GM23338 (cell line): ENCODE measurements around the gene SLC2A5. TPM values are rescaled to one million over a fixed set of nuclear protein-coding genes. Genes with fewer than 3 reads are reported as not detected.

Source experiments
- ATAC-seq: fragments of 200-7000 bp; cut with Tn5 transposase; 3 replicates; pipeline ENCODE4 v1.9.1; 2020
- DNase-seq: peaks from one replicate; pipeline ENCODE4 v3.0.0-alpha.2; 2015; ENCODE audit warnings: low spot score
- H2AFZ ChIP-seq: fragments of 200-600 bp; sonication (generic); 2 replicates; pipeline ENCODE4 v1.8.0; 2016; ENCODE audit warnings: antibody characterized with exemption, mild to moderate bottlenecking, moderate library complexity
- H3F3A ChIP-seq: fragments of 200-600 bp; sonication (generic); replicated peaks from 2 replicates; pipeline ENCODE4 v1.8.0; 2017; ENCODE audit warnings: antibody characterized with exemption, mixed run types, low read depth
- H3K27ac ChIP-seq: fragments of 200-600 bp; sonication (generic); 2 replicates; pipeline ENCODE4 v1.6.1; 2016; ENCODE audit warnings: low read depth
- H3K27me3 ChIP-seq: fragments of 200-600 bp; sonication (generic); 2 replicates; pipeline ENCODE4 v1.8.0; 2016; ENCODE audit warnings: mild to moderate bottlenecking, mixed run types, moderate library complexity; ENCODE audit not compliant: insufficient read depth
- H3K36me3 ChIP-seq: fragments of 200-600 bp; sonication (generic); 2 replicates; pipeline ENCODE4 v1.8.0; 2016; ENCODE audit warnings: mild to moderate bottlenecking; ENCODE audit not compliant: insufficient read depth
- H3K4me1 ChIP-seq: fragments of 200-600 bp; sonication (generic); 2 replicates; pipeline ENCODE4 v1.8.0; 2016; ENCODE audit warnings: mild to moderate bottlenecking, moderate library complexity; ENCODE audit not compliant: insufficient read depth
- H3K4me2 ChIP-seq: fragments of 200-600 bp; sonication (generic); 2 replicates; pipeline ENCODE4 v1.7.1; 2017; ENCODE audit warnings: mixed run types
- H3K4me3 ChIP-seq: fragments of 200-600 bp; sonication (generic); 2 replicates; pipeline ENCODE4 v1.6.1; 2016; ENCODE audit warnings: mixed run types
- H3K79me2 ChIP-seq: fragments of 200-600 bp; sonication (generic); replicated peaks from 2 replicates; pipeline ENCODE4 v1.8.0; 2017; ENCODE audit warnings: mild to moderate bottlenecking; ENCODE audit not compliant: insufficient read depth
- H3K9me2 ChIP-seq: fragments of 200-600 bp; sonication (generic); 2 replicates; pipeline ENCODE4 v1.8.0; 2017; ENCODE audit not compliant: insufficient read depth
- H4K20me1 ChIP-seq: fragments of 200-600 bp; sonication (generic); replicated peaks from 2 replicates; pipeline ENCODE4 v1.8.0; 2017; ENCODE audit warnings: mild to moderate bottlenecking; ENCODE audit not compliant: insufficient read depth
- H3K27ac Mint-ChIP-seq: 2 replicates; pipeline ENCODE4 v1.8.0; 2020; ENCODE audit warnings: inconsistent platforms, mild to moderate bottlenecking, moderate library complexity, mixed read lengths
- H3K27me3 Mint-ChIP-seq: 3 replicates; pipeline ENCODE4 v1.8.0; 2022; ENCODE audit warnings: low read depth, mild to moderate bottlenecking, moderate library complexity, mixed read lengths, inconsistent platforms; ENCODE audit not compliant: insufficient read depth, poor library complexity
- H3K36me3 Mint-ChIP-seq: 3 replicates; pipeline ENCODE4 v1.8.0; 2021; ENCODE audit warnings: low read depth, mild to moderate bottlenecking, inconsistent platforms, moderate library complexity, mixed read lengths
- H3K4me1 Mint-ChIP-seq: 3 replicates; pipeline ENCODE4 v1.8.0; 2020; ENCODE audit warnings: mild to moderate bottlenecking, inconsistent platforms, mixed read lengths
- H3K4me3 Mint-ChIP-seq: 3 replicates; pipeline ENCODE4 v1.8.0; 2021; ENCODE audit warnings: moderate library complexity, mild to moderate bottlenecking, inconsistent platforms, mixed read lengths
- H3K9me3 Mint-ChIP-seq: 3 replicates; pipeline ENCODE4 v1.8.0; 2020; ENCODE audit warnings: moderate library complexity, mild to moderate bottlenecking, inconsistent platforms, mixed read lengths
- CREB1 ChIP-seq: fragments of 250-450 bp; sonication (Bioruptor Pico); IDR thresholded peaks from 2 replicates; pipeline ENCODE4 v1.5.0; 2020; ENCODE audit warnings: low read depth, mild to moderate bottlenecking, moderate library complexity
- EZH2phosphoT487 ChIP-seq: fragments of 200-600 bp; sonication (generic); IDR thresholded peaks from one replicate; pipeline ENCODE4 v1.8.1; 2018; ENCODE audit warnings: antibody characterized with exemption; ENCODE audit not compliant: unreplicated experiment
- JUNB ChIP-seq: IDR thresholded peaks from one replicate; pipeline ENCODE4 v1.6.1; 2016; ENCODE audit warnings: antibody characterized with exemption; ENCODE audit not compliant: unreplicated experiment
- NANOG ChIP-seq: IDR thresholded peaks from 2 replicates; pipeline ENCODE4 v1.6.1; 2016; ENCODE audit warnings: antibody characterized with exemption, borderline replicate concordance
- POLR2AphosphoS5 ChIP-seq: IDR thresholded peaks from 2 replicates; pipeline ENCODE4 v1.6.1; 2016; ENCODE audit warnings: antibody characterized with exemption, low read depth
- REST ChIP-seq: IDR thresholded peaks from one replicate; pipeline ENCODE4 v1.6.1; 2018; ENCODE audit warnings: antibody characterized with exemption; ENCODE audit not compliant: unreplicated experiment
- STAT1 ChIP-seq: IDR thresholded peaks from one replicate; pipeline ENCODE4 v1.6.1; 2016; ENCODE audit warnings: antibody characterized with exemption; ENCODE audit not compliant: unreplicated experiment
- ZNF114 ChIP-seq: fragments of 250-450 bp; sonication (Bioruptor Pico); IDR thresholded peaks from 2 replicates; pipeline ENCODE4 v1.5.0; 2020; ENCODE audit warnings: mild to moderate bottlenecking, moderate library complexity
- polyA plus RNA-seq: library from polyadenylated mRNA; unstranded; fragments of >200 nt; fragmentation: Nextera tagmentation; extraction: Ambion mirVana; gene quantifications from 2 replicates; pipeline ENCODE4 v1.2.1, GENCODE V29; 2016
- total RNA-seq: library from RNA; depleted of rRNA; stranded (reverse); fragments of >200 nt; shearing (Covaris generic); gene quantifications from 2 replicates; pipeline ENCODE4 v1.2.3, GENCODE V29; 2014
- TF ChIP-seq, protein P1 (sequence below): IDR thresholded peaks from 2 replicates; pipeline ENCODE4 v1.6.1; 2016; ENCODE audit warnings: antibody characterized with exemption
- TF ChIP-seq, protein P2 (sequence below), 2 experiments: fragments of 200-600 bp in 1 of 2; sonication (generic) in 1 of 2; conservative IDR thresholded peaks; 2 replicates each; pipeline versions ENCODE4 v1.5.1 to v1.6.1; 2016 to 2017; ENCODE audit warnings: antibody characterized with exemption in 2 of 2, low read depth in 2 of 2, mild to moderate bottlenecking in 2 of 2, moderate library complexity in 1 of 2

SLC2A5 gene
- total and polyA plus RNA-seq, 2 experiments from 2014 or later, result 0.03 TPM; not detected in 1

DNA sequence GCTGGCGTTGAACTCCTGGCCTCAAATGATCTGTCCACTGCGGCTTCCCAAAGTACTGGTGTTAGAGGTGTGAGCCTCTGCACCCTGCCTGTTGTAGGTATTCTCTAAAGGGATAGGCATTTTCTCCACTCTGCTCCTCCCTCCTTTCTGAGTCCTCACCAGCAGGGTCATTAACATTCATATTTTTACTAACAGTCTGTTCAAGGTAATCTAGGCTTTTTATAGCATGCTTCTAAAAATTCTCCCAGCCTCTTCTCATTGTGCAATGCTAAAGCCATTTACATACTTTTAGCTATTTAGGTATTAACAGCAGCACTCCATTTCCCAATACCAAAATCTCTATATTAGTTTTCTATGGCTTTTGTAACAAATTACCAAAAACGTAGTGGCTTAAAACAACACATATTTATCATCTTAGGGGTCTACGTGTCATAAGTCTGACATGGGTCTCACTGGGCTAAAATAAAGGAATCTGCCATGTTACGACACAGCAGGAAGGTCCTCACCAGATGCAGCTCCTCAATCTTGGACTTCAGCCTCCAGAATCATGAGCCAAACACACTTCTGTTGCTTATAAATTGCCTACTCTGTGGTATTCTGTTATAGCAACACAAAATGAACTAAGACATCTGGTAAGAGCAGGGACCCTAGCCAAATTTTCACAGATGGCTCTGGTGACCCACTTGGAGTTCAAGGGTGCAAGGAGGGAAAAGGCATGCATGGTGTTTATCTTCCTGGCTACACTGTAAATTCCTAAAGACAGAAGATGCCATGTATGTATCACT is 40.3 kb downstream of the SLC2A5 start:
- no peak overlapping the region for H3K4me3 Mint-ChIP-seq
- peaks cover 17% of the 10 kb centered on the region; the same call in 2 of the 3 replicates for H3K36me3 Mint-ChIP-seq
- Histone ChIP-seq H3K79me2 (no peaks in the 10 kb centered on the region), H3K4me3 (no peak overlapping the region), H2AFZ (no peak overlapping the region), H3K27ac (no peak overlapping the region), H3F3A (no peaks in the 10 kb centered on the region), H3K4me1 (no peaks in the 10 kb centered on the region), H3K27me3 (no peaks in the 10 kb centered on the region), H3K4me2 (no peak overlapping the region), H3K9me2 (no peaks in the 10 kb centered on the region), H3K36me3 (no peaks in the 10 kb centered on the region), H4K20me1 (no peaks in the 10 kb centered on the region)
- H3K9me3 Mint-ChIP-seq, result peaks cover 40% of the 10 kb centered on the region
- TF ChIP-seq POLR2AphosphoS5, result no peak
- no peak for TF ChIP-seq CREB1 (CRISPR knock-in tag)
- TF ChIP-seq NANOG, result no peak
- TF ChIP-seq, protein P1, sequence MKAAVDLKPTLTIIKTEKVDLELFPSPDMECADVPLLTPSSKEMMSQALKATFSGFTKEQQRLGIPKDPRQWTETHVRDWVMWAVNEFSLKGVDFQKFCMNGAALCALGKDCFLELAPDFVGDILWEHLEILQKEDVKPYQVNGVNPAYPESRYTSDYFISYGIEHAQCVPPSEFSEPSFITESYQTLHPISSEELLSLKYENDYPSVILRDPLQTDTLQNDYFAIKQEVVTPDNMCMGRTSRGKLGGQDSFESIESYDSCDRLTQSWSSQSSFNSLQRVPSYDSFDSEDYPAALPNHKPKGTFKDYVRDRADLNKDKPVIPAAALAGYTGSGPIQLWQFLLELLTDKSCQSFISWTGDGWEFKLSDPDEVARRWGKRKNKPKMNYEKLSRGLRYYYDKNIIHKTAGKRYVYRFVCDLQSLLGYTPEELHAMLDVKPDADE, result no peak
- TF ChIP-seq, protein P2, sequence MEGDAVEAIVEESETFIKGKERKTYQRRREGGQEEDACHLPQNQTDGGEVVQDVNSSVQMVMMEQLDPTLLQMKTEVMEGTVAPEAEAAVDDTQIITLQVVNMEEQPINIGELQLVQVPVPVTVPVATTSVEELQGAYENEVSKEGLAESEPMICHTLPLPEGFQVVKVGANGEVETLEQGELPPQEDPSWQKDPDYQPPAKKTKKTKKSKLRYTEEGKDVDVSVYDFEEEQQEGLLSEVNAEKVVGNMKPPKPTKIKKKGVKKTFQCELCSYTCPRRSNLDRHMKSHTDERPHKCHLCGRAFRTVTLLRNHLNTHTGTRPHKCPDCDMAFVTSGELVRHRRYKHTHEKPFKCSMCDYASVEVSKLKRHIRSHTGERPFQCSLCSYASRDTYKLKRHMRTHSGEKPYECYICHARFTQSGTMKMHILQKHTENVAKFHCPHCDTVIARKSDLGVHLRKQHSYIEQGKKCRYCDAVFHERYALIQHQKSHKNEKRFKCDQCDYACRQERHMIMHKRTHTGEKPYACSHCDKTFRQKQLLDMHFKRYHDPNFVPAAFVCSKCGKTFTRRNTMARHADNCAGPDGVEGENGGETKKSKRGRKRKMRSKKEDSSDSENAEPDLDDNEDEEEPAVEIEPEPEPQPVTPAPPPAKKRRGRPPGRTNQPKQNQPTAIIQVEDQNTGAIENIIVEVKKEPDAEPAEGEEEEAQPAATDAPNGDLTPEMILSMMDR (conservative IDR thresholded peaks at IDR 0.05; ENCODE audit: low read depth in 2 of 2), result no peak
- no peak for DNase-seq
- peaks cover 6% of the 10 kb centered on the region for H3K27me3 Mint-ChIP-seq
- no peak for ATAC-seq
- no peak overlapping the region for H3K27ac Mint-ChIP-seq
- H3K4me1 Mint-ChIP-seq, result peaks cover 9% of the 10 kb centered on the region

DNA sequence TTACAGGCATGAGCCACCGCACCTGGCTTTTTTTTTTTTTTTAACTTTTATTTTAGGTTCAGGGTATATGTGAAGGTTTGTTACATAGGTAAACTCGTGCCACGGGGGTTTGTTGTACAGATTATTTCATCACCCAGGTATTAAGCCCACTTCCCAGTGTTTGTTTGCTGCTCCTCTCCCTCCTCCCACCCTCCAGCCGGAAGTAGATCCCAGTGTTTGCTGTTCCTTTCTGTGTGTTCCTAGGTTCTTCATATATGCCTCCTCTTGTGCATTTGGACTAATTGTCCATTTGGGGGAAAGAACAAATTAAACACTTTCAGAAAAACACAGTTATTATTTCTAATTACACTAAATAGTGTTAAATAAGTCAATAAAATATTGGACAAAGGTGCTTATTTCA is 42.1 kb downstream of the SLC2A5 start:
- Histone ChIP-seq H3F3A (no peaks in the 10 kb centered on the region), H3K27me3 (no peaks in the 10 kb centered on the region), H3K4me2 (no peak overlapping the region), H4K20me1 (no peaks in the 10 kb centered on the region), H2AFZ (0 out of 2 replicates have a peak overlapping the region, but pooled peaks have one; percentile 10), H3K36me3 (no peaks in the 10 kb centered on the region), H3K4me1 (no peaks in the 10 kb centered on the region), H3K27ac (no peak overlapping the region), H3K79me2 (no peaks in the 10 kb centered on the region), H3K9me2 (no peaks in the 10 kb centered on the region), H3K4me3 (no peak overlapping the region)
- Mint-ChIP-seq H3K4me3 (no peak overlapping the region), H3K27ac (no peak overlapping the region), H3K36me3 (peaks cover 12% of the 10 kb centered on the region; the same call in 2 of the 3 replicates), H3K9me3 (peaks cover 28% of the 10 kb centered on the region), H3K4me1 (no peaks in the 10 kb centered on the region; the same call in 2 of the 3 replicates), H3K27me3 (peaks cover 2% of the 10 kb centered on the region)
- ATAC-seq, result no peak
- no peak for DNase-seq
- TF ChIP-seq CREB1 (CRISPR knock-in tag) (no peak), ZNF114 (no peak), REST (no peak), STAT1 (no peak), POLR2AphosphoS5 (no peak), EZH2phosphoT487 (no peak), JUNB (no peak)
- TF ChIP-seq, protein P1, result no peak
